GM10266 (cell line): ENCODE data around the gene SRSF10.
A peak's percentile ranks its signal among the peaks of the same experiment; 100 is the strongest.
"Not testable (repeated sequence)": the region's sequence is repeated elsewhere in the genome, so short reads cannot be mapped to it uniquely, and the experiment has no call there.

Experiments used
- DNase-seq: peaks from one replicate; pipeline ENCODE4 v3.0.0; 2012; ENCODE audit errors: extremely low spot score
- TF ChIP-seq, protein P1 (sequence below): IDR thresholded peaks from 2 replicates; pipeline ENCODE4 v1.5.1; 2012; ENCODE audit warnings: mild to moderate bottlenecking, low read depth; ENCODE audit not compliant: control insufficient read depth, insufficient read depth; ENCODE audit errors: missing control alignments

Gene SRSF10

DNA sequence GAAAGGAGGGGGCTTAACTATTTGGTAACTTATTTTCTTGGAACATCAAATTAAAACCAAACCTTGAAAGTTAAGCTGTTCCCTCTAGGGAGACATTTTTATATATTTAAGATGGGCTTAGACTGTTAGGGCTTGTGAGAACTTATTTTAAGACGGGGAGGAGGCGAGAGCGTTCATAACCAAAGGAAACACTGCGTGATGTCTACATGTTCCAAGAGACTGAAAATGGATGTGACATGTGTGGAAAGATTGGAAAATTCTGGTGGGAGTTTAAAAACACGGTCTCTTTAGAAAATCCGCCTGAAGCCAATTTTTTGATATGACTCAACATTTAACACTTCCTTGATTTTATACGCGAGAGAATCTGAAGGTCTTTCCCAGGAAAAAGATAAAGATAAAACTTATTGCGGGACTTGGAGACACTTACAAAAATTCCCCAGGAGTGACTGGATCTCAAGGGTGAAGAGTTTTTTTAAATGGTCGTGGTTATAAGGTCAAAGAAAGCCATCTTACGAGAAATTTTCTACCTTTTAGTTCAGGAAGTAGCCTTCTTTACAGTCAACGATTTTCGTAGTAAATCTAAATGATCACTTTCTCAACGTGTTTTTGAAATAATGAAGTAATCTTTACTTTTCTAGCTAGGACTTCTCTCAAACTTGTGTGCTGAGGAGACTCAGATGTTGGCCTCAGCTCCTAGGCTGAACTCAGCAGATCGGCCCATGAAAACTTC lies 19.7 kb downstream of the SRSF10 start:
- TF ChIP-seq, protein P1, sequence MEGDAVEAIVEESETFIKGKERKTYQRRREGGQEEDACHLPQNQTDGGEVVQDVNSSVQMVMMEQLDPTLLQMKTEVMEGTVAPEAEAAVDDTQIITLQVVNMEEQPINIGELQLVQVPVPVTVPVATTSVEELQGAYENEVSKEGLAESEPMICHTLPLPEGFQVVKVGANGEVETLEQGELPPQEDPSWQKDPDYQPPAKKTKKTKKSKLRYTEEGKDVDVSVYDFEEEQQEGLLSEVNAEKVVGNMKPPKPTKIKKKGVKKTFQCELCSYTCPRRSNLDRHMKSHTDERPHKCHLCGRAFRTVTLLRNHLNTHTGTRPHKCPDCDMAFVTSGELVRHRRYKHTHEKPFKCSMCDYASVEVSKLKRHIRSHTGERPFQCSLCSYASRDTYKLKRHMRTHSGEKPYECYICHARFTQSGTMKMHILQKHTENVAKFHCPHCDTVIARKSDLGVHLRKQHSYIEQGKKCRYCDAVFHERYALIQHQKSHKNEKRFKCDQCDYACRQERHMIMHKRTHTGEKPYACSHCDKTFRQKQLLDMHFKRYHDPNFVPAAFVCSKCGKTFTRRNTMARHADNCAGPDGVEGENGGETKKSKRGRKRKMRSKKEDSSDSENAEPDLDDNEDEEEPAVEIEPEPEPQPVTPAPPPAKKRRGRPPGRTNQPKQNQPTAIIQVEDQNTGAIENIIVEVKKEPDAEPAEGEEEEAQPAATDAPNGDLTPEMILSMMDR: no peak
- no peak for DNase-seq

DNA sequence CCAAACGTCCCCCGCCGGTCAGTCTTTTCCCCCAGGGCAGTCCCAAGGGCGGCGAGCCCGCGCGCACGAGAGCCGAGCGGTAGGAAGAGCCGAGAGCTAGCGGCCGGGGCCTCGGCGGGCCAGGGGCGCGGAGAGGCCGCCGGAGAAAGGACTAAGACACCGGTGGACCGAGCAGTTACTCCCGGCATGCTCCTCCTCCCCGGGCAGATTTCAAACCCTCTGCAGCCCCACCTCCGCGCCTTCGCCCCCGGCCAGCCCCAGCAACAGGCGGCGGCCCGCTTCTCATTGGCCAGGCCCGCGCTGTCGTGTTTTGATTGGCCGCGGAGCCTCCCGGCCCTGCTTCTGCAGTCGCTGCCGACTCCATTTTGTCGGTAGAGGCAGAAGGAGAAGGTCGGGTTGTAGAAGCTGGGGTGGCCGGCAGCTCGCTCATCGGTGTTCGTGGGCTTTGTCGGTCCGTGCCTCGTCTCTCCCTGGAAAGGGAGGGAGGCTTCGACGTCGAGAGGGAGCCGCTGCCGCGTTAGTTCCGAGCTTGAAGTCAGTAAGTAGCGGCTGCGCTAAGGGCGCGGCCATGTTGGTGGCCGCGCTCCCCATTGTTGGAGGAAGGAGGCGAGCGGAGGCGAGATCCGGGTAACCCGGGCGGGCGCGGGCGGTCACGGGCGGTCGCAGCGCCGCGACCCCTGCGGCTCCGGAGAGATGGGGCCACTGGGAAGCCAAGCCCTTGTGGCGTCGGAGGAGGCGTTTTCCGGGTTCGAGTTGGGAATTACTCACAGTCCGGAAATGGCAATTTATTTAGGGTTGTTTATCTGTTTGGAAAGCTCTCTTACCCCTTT lies 20.5 kb downstream of the SRSF10 start, which contains the start of gene PNRC2:
PNRC2 (plus strand) TSS at position 368 of the 830 bp plus-strand sequence. CDS start 1,630 bp downstream, outside the sequence.
- TF ChIP-seq, protein P1: no peak

DNA sequence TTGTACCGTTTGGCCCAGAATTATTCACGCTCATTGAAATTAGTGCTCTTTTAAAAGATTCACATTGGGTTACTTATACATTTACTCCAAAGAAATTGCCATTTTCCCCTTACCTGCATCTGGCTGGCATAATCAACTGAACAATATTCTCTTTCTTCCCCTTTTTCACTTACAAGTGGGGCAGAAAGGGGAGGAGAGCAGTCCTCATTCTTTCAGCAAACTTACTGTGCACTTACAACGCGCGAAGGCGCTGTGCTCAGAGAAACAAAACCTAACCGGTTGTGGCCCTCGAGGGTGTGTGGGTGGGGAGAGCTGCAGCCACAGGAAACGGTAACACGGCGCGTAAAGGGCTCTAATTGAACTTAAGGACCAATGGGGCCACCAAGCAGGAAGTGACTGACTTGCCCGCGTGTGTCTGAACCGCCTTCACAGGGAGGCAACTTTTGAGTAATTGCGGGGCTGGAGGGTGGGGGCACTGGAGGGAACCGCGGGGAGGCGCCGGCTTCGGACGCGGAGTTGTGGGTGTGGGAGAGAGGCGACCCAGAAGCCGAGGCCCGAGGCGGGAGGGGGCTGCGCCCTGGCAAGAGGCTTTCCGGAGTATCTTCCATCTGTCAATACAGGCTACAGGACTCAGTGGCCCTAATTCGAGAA lies 21.2 kb downstream of the SRSF10 start:
- TF ChIP-seq, protein P1: peak; percentile 60
- peak; percentile 92 for DNase-seq

More for the DNA sequence above, 20.5 kb downstream of the SRSF10 start, which contains the start of gene PNRC2:
- peak; percentile 97 for DNase-seq

DNA sequence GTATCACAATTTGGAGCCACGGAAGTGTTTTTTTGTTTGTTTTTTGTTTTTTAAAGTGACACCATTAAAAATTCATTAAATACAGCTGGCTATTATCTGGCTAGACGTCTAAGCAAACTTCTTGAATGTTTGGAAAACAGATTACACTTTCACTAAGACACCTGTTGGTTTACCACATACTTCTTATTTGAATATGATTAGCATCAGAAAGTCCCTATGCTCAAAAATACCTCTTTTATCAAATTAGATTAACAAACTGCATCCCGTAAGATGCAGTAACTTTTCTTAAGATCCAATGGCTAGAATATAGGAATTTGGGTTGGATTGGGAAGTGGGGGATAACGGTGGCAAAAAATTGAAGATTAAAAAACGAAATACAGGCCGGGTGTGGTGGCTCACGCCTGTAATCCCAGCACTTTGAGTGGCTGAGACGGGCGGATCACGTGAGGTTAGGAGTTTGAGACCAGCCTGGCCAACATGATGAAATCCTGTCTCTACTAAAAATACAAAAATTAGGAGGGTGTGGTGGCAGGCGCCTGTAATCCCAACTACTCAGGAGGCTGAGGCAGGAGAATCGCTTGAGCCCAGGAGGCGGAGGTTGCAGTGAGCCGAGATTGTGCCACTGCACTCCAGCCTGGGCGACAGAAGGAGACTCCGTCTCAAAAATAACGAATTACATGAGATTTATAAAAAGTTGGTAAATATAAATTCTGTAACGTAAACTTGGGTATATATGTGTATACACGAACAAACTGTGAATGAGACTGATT lies 21.9 kb downstream of the SRSF10 start:
- not testable (repeated sequence) for DNase-seq

DNA sequence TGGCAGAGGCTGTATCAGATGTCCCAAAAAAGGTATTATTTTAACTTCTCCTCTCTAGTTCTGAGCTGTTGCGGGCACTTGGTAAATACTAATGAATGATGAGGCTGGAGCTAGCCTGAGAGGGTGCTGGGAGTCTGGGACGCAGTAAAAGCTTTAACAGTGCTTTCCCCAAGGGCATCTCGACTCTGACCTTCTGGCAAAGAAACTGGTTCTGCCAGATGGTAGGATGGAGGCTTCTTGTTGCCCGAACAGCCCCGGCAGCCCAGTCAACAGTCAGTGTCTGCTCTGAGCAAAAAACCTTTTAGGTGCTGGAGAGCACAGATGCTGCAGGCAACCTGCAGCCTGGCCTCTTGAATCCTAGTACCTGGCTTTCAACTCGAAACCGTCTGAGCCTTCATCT lies 23.0 kb downstream of the SRSF10 start:
- TF ChIP-seq, protein P1: no peak
- DNase-seq: no peak

DNA sequence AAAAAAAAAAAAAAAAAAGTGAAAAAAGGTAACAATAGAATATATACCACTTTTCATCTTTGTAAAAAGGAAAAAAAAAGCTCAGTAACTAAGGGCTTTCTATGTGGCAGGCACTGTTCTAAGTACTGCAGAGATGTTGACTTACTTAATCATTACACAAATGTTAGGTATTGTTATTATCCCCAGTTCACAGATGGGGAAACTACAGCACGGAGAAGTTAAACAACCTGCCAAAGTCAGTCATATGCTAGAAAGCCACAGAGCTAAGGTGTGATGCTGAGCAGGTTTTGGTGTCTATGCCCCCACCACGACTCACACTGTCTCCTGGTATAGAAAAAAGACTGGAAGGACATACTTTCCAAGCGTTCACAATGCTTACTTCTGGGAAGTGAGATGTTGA lies 27.1 kb downstream of the SRSF10 start:
- TF ChIP-seq, protein P1: no peak
- no peak for DNase-seq

DNA sequence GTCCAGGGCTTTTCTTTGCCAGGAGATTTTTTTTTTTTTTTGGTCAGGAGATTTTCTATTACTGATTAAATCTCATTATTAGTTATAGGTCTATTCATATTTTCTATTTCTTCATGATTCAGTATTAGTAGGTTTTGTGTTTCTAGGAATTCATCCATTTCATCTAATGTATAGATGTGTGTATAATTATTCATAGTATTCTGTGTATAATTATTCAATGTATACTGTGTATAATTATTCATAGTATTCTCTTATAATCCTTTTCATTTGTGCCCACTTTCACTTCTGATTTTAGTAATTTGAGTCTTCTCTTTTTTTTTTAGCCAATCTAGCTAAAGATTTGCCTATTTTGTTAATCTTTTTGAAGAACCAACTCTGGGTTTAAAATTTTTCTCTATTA lies 32.8 kb downstream of the SRSF10 start:
- no peak for DNase-seq

More for the DNA sequence above, 32.8 kb downstream of the SRSF10 start:
- TF ChIP-seq, protein P1: no peak
